ENCODE data around the gene C9orf72.

DNA sequence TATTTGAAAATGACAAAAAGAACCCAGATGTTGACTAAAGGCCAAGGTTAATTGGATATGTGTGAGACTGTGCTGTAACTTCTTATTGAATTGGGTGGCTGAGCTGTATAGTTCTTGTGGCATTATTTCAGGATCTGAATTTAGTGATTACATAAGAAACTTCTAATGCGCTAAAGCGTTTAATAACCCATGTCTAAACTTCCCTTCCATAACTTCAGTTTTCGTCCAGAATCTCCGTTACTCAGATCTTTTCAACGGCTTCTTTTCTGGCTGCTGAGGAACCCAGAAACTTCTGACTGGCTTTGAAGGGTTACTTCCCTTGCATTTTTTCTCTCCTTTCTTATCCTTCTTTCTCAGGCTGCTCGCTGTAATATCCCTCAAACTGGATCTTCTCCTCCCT, 28.1 kb upstream of the C9orf72 start:
- no peak for TF ChIP-seq TOX (CRISPR knock-in tag; IDR thresholded peaks at IDR 0.05; ENCODE audit: borderline replicate concordance)
- TF ChIP-seq ZFP30 (CRISPR knock-in tag; IDR thresholded peaks at IDR 0.05), result no peak
- no peak for TF ChIP-seq CREB5 (CRISPR knock-in tag; IDR thresholded peaks at IDR 0.05; ENCODE audit: low read depth)
- TF ChIP-seq, protein P1, sequence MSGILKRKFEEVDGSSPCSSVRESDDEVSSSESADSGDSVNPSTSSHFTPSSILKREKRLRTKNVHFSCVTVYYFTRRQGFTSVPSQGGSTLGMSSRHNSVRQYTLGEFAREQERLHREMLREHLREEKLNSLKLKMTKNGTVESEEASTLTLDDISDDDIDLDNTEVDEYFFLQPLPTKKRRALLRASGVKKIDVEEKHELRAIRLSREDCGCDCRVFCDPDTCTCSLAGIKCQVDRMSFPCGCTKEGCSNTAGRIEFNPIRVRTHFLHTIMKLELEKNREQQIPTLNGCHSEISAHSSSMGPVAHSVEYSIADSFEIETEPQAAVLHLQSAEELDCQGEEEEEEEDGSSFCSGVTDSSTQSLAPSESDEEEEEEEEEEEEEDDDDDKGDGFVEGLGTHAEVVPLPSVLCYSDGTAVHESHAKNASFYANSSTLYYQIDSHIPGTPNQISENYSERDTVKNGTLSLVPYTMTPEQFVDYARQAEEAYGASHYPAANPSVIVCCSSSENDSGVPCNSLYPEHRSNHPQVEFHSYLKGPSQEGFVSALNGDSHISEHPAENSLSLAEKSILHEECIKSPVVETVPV (CRISPR knock-in tag; IDR thresholded peaks at IDR 0.05), result no peak
- TF ChIP-seq, protein P2, sequence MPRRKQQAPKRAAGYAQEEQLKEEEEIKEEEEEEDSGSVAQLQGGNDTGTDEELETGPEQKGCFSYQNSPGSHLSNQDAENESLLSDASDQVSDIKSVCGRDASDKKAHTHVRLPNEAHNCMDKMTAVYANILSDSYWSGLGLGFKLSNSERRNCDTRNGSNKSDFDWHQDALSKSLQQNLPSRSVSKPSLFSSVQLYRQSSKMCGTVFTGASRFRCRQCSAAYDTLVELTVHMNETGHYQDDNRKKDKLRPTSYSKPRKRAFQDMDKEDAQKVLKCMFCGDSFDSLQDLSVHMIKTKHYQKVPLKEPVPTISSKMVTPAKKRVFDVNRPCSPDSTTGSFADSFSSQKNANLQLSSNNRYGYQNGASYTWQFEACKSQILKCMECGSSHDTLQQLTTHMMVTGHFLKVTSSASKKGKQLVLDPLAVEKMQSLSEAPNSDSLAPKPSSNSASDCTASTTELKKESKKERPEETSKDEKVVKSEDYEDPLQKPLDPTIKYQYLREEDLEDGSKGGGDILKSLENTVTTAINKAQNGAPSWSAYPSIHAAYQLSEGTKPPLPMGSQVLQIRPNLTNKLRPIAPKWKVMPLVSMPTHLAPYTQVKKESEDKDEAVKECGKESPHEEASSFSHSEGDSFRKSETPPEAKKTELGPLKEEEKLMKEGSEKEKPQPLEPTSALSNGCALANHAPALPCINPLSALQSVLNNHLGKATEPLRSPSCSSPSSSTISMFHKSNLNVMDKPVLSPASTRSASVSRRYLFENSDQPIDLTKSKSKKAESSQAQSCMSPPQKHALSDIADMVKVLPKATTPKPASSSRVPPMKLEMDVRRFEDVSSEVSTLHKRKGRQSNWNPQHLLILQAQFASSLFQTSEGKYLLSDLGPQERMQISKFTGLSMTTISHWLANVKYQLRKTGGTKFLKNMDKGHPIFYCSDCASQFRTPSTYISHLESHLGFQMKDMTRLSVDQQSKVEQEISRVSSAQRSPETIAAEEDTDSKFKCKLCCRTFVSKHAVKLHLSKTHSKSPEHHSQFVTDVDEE (CRISPR knock-in tag; IDR thresholded peaks at IDR 0.05), result no peak
- TF ChIP-seq ZNF565 (CRISPR knock-in tag; conservative IDR thresholded peaks at IDR 0.05; ENCODE audit: low read depth), result no peak
